Parietal lobe (tissue), 1 donor: ENCODE measurements around the gene KLHL24. TPM values are rescaled to one million over a fixed set of nuclear protein-coding genes. Genes with fewer than 3 reads are reported as not detected.

Source experiments
- total RNA-seq: library from RNA; depleted of rRNA; stranded (reverse); fragments of >200 nt; gene quantifications from one replicate; pipeline ENCODE4 v1.2.3, GENCODE V29; 2014

Gene KLHL24, protein sequence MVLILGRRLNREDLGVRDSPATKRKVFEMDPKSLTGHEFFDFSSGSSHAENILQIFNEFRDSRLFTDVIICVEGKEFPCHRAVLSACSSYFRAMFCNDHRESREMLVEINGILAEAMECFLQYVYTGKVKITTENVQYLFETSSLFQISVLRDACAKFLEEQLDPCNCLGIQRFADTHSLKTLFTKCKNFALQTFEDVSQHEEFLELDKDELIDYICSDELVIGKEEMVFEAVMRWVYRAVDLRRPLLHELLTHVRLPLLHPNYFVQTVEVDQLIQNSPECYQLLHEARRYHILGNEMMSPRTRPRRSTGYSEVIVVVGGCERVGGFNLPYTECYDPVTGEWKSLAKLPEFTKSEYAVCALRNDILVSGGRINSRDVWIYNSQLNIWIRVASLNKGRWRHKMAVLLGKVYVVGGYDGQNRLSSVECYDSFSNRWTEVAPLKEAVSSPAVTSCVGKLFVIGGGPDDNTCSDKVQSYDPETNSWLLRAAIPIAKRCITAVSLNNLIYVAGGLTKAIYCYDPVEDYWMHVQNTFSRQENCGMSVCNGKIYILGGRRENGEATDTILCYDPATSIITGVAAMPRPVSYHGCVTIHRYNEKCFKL
- total RNA-seq = 203 TPM

DNA sequence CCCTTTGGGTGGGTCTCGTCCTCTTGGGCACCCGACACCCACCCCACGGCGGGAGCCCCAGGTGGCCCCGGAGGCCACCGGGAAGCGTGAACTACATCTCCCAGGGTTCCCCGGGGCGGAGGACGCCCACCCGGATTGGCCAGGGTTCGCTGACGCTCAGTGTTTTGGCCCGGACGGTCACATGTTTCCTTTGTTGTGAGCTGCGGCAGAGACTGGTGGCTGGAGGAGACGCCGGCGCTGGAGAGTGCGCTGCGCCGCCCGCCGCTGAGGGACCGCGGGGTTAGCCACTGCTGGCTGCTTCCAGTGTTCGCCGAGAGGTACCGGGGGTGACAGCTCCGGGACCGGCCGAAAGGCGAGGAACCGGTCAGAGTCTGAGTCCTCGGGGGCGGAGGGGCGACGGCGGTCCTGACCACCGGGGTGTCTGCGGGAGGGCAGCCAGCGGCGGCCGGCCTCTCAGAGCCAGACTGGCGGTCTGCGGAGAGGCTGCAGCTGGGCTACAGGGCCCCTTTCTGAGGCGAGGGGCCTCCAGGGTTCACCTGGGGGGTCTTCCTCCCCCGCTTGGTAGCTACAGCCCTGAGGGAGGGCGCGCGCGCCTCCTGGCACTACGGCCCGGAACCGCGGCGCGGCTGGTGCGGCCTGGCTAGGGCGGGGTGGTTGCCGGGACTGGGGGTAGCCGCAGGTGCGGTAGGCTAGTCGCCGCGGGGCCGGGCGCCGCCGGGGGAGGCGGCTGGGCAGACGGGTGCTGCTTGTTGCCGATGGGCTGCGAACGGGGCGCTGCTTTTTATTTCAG, at the start of gene KLHL24:
TSS of gene KLHL24 (plus strand) at position 193 of the 790 bp plus-strand sequence. CDS start 14,734 bp downstream, outside the sequence.

DNA sequence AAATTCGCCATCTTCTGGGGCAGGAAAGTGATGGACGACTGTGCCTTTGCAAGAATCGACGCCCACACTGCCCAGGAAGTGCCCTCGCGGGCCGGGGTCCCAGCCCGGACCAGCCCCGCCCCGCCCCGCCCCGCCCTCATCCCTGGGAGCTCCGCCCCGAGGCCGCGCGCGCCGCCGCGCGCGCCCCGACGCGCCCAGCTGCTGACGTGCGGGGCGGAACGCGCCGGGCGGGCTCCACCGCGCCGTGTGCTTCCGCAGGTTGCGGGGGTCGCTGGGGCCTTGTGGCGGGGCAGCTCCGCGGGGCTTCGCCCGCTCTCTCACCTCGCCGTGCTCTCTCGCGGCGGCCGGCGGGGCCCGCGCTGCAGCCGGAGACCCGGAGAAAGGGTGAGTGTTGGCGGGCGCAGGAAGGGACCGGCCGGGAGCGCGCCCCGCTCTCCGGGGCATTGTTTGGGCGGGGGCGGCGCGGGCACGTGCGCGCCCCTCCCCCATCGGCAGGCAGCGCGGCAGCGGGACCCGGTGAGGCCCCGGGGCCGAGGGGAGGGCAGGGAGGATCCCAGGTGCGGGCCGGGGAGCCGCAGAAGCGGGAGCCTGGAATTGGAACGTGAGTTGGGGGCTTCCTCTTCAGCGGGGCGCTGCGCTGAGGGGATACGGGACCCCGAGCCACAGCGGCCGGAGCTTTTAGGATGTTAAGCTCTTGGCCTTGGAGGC, 62.3 kb downstream of the KLHL24 start, which contains the start of gene YEATS2:
TSS of gene YEATS2 (plus strand) at position 188 of the 708 bp plus-strand sequence. CDS start 17,366 bp downstream, outside the sequence.

Other genes starting within 250 kb of the KLHL24 start
- gene MCF2L2, start 207.0 kb upstream of the KLHL24 start, total RNA-seq = 57.3 TPM
- 0.63 TPM for gene KLHL6, start 79.9 kb upstream of the KLHL24 start, total RNA-seq
- 133 TPM for gene YEATS2, start 62.2 kb downstream of the KLHL24 start, total RNA-seq
- 5.6 TPM for gene MAP6D1, start 190.0 kb downstream of the KLHL24 start, total RNA-seq
- gene PARL, start 249.3 kb downstream of the KLHL24 start, total RNA-seq = 21.6 TPM